K562 (cell line): ENCODE data around the gene DENND2A. TPM values are rescaled to one million over a fixed set of nuclear protein-coding genes. Genes with fewer than 3 reads are reported as not detected.

Source experiments
- BRD4 ChIP-seq: fragments of 200-600 bp; sonication (generic); IDR thresholded peaks from 2 replicates; pipeline ENCODE4 v1.6.1; 2017; ENCODE audit warnings: inconsistent platforms
- E2F1 ChIP-seq: sonication (generic); formaldehyde crosslinking; IDR thresholded peaks from 2 replicates; pipeline ENCODE4 v1.8.1; 2023; ENCODE audit warnings: mild to moderate bottlenecking, missing genetic modification reagents, moderate library complexity
- E2F5 ChIP-seq: sonication (generic); formaldehyde crosslinking; IDR thresholded peaks from 2 replicates; pipeline ENCODE4 v1.8.0; 2022; ENCODE audit warnings: mild to moderate bottlenecking, missing genetic modification reagents
- ESRRB ChIP-seq: fragments of 250-450 bp; sonication (Bioruptor Pico); IDR thresholded peaks from 2 replicates; pipeline ENCODE4 v1.5.0; 2020; ENCODE audit warnings: mild to moderate bottlenecking, moderate library complexity, borderline replicate concordance
- EWSR1 ChIP-seq: fragments of 450-650 bp; IDR thresholded peaks from 2 replicates; pipeline ENCODE4 v1.6.1; 2018; ENCODE audit warnings: borderline replicate concordance, mild to moderate bottlenecking, low read depth, moderate library complexity; ENCODE audit not compliant: partially characterized antibody
- GATAD2B ChIP-seq: fragments of 450-650 bp; IDR thresholded peaks from 2 replicates; pipeline ENCODE4 v1.6.1; 2017; ENCODE audit warnings: mild to moderate bottlenecking, borderline replicate concordance
- HOXB6 ChIP-seq: fragments of 250-450 bp; sonication (Bioruptor Pico); IDR thresholded peaks from 2 replicates; pipeline ENCODE4 v1.5.1; 2022; ENCODE audit warnings: mild to moderate bottlenecking, borderline replicate concordance
- IFI16 ChIP-seq: fragments of 250-450 bp; sonication (Bioruptor Pico); IDR thresholded peaks from 2 replicates; pipeline ENCODE4 v2.1.2; 2022; ENCODE audit warnings: mild to moderate bottlenecking, inconsistent platforms
- MTF1 ChIP-seq: fragments of 250-450 bp; sonication (Bioruptor Pico); IDR thresholded peaks from 2 replicates; pipeline ENCODE4 v1.9.0; 2021; ENCODE audit warnings: moderate library complexity, mild to moderate bottlenecking, inconsistent platforms, borderline replicate concordance
- NUFIP1 ChIP-seq: fragments of 450-650 bp; IDR thresholded peaks from 2 replicates; pipeline ENCODE4 v1.6.1; 2018; ENCODE audit not compliant: partially characterized antibody
- PATZ1 ChIP-seq: fragments of 250-450 bp; sonication (Bioruptor Pico); IDR thresholded peaks from 2 replicates; pipeline ENCODE4 v1.5.0; 2020; ENCODE audit warnings: mild to moderate bottlenecking, borderline replicate concordance
- POLR3G ChIP-seq: IDR thresholded peaks from 2 replicates; pipeline ENCODE4 v1.6.1; 2011; ENCODE audit not compliant: insufficient read length, insufficient replicate concordance; ENCODE audit errors: extremely low read depth
- PTRF ChIP-seq: fragments of 450-650 bp; IDR thresholded peaks from 2 replicates; pipeline ENCODE4 v1.6.1; 2016; ENCODE audit warnings: mild to moderate bottlenecking, missing genetic modification characterization, missing compliant biosample characterization
- RB1 ChIP-seq: fragments of 450-650 bp; IDR thresholded peaks from 2 replicates; pipeline ENCODE4 v1.6.1; 2017; ENCODE audit warnings: low read depth, mild to moderate bottlenecking
- RBM25 ChIP-seq: fragments of 200-400 bp; formaldehyde crosslinking; IDR thresholded peaks from 2 replicates; pipeline ENCODE4 v1.6.1; 2018; ENCODE audit warnings: low read length, low read depth, moderate library complexity; ENCODE audit not compliant: severe bottlenecking
- STAG1 ChIP-seq: sonication (generic); formaldehyde crosslinking; IDR thresholded peaks from 2 replicates; pipeline ENCODE4 v1.5.0; 2020; ENCODE audit warnings: missing genetic modification reagents, borderline replicate concordance
- TGIF2 ChIP-seq: sonication (generic); formaldehyde crosslinking; IDR thresholded peaks from 2 replicates; pipeline ENCODE4 v1.8.1; 2022; ENCODE audit warnings: mild to moderate bottlenecking, missing genetic modification reagents, moderate library complexity
- WHSC1 ChIP-seq: IDR thresholded peaks from one replicate; pipeline ENCODE4 v1.6.1; 2012; ENCODE audit warnings: low read length, control low read depth, inconsistent platforms
- ZNF175 ChIP-seq: fragments of 200-800 bp; sonication (Bioruptor generic); IDR thresholded peaks from 2 replicates; pipeline ENCODE4 v1.6.1; 2016; ENCODE audit warnings: low read depth, mild to moderate bottlenecking, missing genetic modification characterization, missing compliant biosample characterization
- ZNF316 ChIP-seq: fragments of 450-650 bp; IDR thresholded peaks from 2 replicates; pipeline ENCODE4 v1.6.1; 2016
- ZNF408 ChIP-seq: fragments of 250-450 bp; sonication (Bioruptor Pico); IDR thresholded peaks from 2 replicates; pipeline ENCODE4 v1.4.0; 2020; ENCODE audit warnings: low read depth, mild to moderate bottlenecking, moderate library complexity
- ZNF431 ChIP-seq: sonication (generic); formaldehyde crosslinking; IDR thresholded peaks from 2 replicates; pipeline ENCODE4 v1.8.0; 2022; ENCODE audit warnings: mild to moderate bottlenecking, missing genetic modification reagents
- ZNF583 ChIP-seq: fragments of 250-450 bp; sonication (Bioruptor Pico); IDR thresholded peaks from 2 replicates; pipeline ENCODE4 v1.4.0; 2020
- ZNF717 ChIP-seq: fragments of 250-450 bp; sonication (Bioruptor Pico); IDR thresholded peaks from 2 replicates; pipeline ENCODE4 v1.5.0; 2021
- polyA plus RNA-seq, 8 experiments: library from polyadenylated mRNA; depleted of rRNA in 4 of 8; stranded (reverse) in 5 of 8; unstranded in 3 of 8; fragments of >200 nt; fragmentation: Nextera tagmentation in 2 of 8; fragmentation: Illumina TruSeq in 1 of 8; extraction: Ambion mirVana in 2 of 8; extraction: Trizol in 1 of 8; gene quantifications; 2 replicates each; pipeline versions ENCODE4 v1.2.1 to v1.2.3, GENCODE V29; 2011 to 2014; ENCODE audit warnings: inconsistent platforms in 1 of 8, missing spikeins in 1 of 8
- total RNA-seq, 7 experiments: library from RNA; depleted of rRNA in 6 of 7; stranded (reverse); fragments of >200 nt in 6 of 7; fragmentation: Illumina TruSeq in 2 of 7; extraction: Trizol in 2 of 7; gene quantifications; 2 replicates each; pipeline versions ENCODE4 v1.2.1 to v1.2.3, GENCODE V29; 2011 to 2021; ENCODE audit warnings: low replicate concordance in 1 of 7
- TF ChIP-seq, protein P1 (sequence below): fragments of 250-450 bp; sonication (Bioruptor Pico); IDR thresholded peaks from 2 replicates; pipeline ENCODE4 v1.8.0; 2022; ENCODE audit warnings: moderate library complexity, mild to moderate bottlenecking, inconsistent platforms

The DENND2A gene
- total and polyA plus RNA-seq, 9 of the 15 experiments (the other 6 are each of a cell fraction or from before 2014, with no cell fraction given) = not detected

DNA sequence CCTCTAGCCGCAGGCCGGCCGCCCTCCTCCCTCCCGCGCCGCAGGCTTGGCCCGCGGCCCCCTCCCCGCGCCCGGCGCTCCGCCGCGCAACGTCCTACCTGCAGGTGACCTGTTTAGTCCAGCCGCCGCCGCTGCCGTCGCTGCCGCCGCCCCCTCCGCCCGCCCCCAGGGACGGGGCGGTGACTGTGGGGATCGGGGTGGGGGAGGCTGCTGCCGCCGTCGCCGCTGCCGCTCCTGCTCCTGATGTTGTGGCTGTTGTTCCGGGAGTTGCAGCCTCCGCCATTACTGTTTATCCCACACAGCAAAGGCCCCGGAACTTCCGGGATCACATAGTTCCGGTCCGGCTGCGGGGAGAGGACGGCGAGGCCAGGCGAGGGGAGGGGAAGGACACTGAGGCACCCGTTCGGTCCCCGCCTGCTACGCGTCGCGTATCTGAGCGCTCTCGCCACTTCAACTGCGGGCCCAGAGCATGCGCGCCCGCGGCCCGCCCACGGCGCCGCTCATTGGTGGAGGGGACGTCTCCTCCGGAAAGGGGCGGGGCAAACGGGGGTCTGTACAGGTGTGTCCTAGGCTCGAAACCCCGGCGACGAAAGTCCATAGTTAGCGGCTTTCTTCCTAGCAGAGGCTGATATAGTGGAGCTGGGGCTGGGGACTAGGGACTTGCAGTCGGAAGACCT lies 161.4 kb downstream of the DENND2A start, which contains the start of gene MKRN1 (continued):
- TF ChIP-seq PATZ1 (CRISPR knock-in tag) (no peak), PTRF (tag) (no peak), E2F1 (CRISPR knock-in tag) (0 out of 2 replicates have a peak, but pooled peaks have one; percentile 8), ESRRB (CRISPR knock-in tag) (no peak), ZNF316 (no peak), WHSC1 (no peak), RB1 (peak; percentile 65), MTF1 (no peak), BRD4 (peak; percentile 81; the same call in 1 of the 2 replicates), ZNF431 (CRISPR knock-in tag) (peak; percentile 86), ZNF717 (CRISPR knock-in tag) (no peak), POLR3G (no peak), STAG1 (no peak; the same call in none of the 2 replicates), NUFIP1 (no peak), HOXB6 (CRISPR knock-in tag) (no peak), IFI16 (CRISPR knock-in tag) (no peak), ZNF583 (CRISPR knock-in tag) (no peak), ZNF408 (CRISPR knock-in tag) (no peak), EWSR1 (no peak), E2F5 (CRISPR knock-in tag) (no peak), TGIF2 (CRISPR knock-in tag) (peak; percentile 26; the same call in 1 of the 2 replicates), ZNF175 (CRISPR knock-in tag) (no peak), RBM25 (peak; percentile 58), GATAD2B (peak; percentile 92)
- TF ChIP-seq, protein P1, sequence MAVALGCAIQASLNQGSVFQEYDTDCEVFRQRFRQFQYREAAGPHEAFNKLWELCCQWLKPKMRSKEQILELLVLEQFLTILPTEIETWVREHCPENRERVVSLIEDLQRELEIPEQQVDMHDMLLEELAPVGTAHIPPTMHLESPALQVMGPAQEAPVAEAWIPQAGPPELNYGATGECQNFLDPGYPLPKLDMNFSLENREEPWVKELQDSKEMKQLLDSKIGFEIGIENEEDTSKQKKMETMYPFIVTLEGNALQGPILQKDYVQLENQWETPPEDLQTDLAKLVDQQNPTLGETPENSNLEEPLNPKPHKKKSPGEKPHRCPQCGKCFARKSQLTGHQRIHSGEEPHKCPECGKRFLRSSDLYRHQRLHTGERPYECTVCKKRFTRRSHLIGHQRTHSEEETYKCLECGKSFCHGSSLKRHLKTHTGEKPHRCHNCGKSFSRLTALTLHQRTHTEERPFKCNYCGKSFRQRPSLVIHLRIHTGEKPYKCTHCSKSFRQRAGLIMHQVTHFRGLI (CRISPR knock-in tag) = no peak
